Skeletal muscle satellite cell (primary cell): ENCODE results near the gene MEN1. TPM values are rescaled to one million over a fixed set of nuclear protein-coding genes. Genes with fewer than 3 reads are reported as not detected.

Experiments used
- H3K27me3 ChIP-seq: 2 replicates; pipeline ENCODE4 v1.7.0; 2013; ENCODE audit warnings: low read length; ENCODE audit not compliant: control insufficient read depth, insufficient read depth
- H3K36me3 ChIP-seq: 2 replicates; pipeline ENCODE4 v1.7.0; 2013; ENCODE audit warnings: mild to moderate bottlenecking, control low read depth, low read length; ENCODE audit not compliant: insufficient read depth
- H3K4me1 ChIP-seq: 2 replicates; pipeline ENCODE4 v1.7.0; 2013; ENCODE audit warnings: low read length; ENCODE audit not compliant: control insufficient read depth, insufficient read depth
- H3K4me2 ChIP-seq: 2 replicates; pipeline ENCODE4 v1.7.0; 2013; ENCODE audit warnings: mild to moderate bottlenecking, low read length
- H3K4me3 ChIP-seq: 2 replicates; pipeline ENCODE4 v1.7.0; 2013; ENCODE audit warnings: low read length
- H3K9ac ChIP-seq: 2 replicates; pipeline ENCODE4 v1.7.0; 2013; ENCODE audit warnings: mild to moderate bottlenecking, low read depth, low read length, moderate library complexity
- H3K9me3 ChIP-seq: replicated peaks from 2 replicates; pipeline ENCODE4 v1.7.0; 2013; ENCODE audit warnings: mild to moderate bottlenecking, control low read depth, low read length
- total RNA-seq: library from RNA; depleted of rRNA; stranded (reverse); fragments of >200 nt; gene quantifications from 2 replicates; pipeline ENCODE4 v1.2.3, GENCODE V29; 2012; rRNA removed

Gene MEN1
- 20.0 and 21.4 TPM in 2 replicates for total RNA-seq

DNA sequence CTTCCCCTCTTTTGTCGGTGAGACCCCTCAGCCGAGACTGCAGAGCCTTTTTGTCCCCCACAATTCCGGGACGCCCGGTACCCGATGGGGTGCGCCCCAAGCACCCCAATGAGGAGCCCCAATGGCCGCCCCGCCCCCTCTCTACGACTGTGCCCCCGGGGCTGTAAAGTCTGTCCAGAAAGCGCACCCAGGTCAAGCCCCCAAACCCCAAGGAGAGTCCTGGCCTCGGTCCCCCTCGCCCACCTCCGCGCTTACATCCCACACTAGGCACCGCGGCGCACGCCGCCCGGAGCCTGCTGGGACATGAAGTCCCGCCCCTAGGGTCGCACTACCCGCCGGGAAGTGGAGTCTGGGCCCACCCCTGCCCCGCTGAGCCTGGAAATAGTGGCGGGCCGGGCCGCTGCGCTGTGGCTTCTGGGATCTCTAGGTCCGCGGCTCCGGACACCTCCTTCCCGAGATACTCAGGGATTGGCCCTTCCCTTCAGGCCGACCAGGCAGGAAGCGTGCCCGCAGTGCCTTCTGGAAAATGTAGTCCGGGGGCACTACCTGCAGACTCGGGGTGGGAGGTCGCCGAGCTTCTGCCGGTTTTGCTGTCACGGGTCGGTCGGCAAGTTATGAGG lies at the start of gene MEN1:
MEN1 (minus strand) TSS at position 281 of the 620 bp plus-strand sequence. CDS start 442 bp downstream, outside the sequence.
- peak within 1 kb of the TSS; percentile 99 for H3K4me2 ChIP-seq
- peak within 1 kb of the TSS; percentile 89 for H3K9ac ChIP-seq
- no peaks in the 10 kb centered on the region for H3K9me3 ChIP-seq
- peak within 1 kb of the TSS; percentile 82 for H3K4me3 ChIP-seq
- H3K27me3 ChIP-seq: no peaks in the 10 kb centered on the region
- peaks cover 15% of the 10 kb centered on the region for H3K36me3 ChIP-seq
- peaks cover 9% of the 10 kb centered on the region for H3K4me1 ChIP-seq

DNA sequence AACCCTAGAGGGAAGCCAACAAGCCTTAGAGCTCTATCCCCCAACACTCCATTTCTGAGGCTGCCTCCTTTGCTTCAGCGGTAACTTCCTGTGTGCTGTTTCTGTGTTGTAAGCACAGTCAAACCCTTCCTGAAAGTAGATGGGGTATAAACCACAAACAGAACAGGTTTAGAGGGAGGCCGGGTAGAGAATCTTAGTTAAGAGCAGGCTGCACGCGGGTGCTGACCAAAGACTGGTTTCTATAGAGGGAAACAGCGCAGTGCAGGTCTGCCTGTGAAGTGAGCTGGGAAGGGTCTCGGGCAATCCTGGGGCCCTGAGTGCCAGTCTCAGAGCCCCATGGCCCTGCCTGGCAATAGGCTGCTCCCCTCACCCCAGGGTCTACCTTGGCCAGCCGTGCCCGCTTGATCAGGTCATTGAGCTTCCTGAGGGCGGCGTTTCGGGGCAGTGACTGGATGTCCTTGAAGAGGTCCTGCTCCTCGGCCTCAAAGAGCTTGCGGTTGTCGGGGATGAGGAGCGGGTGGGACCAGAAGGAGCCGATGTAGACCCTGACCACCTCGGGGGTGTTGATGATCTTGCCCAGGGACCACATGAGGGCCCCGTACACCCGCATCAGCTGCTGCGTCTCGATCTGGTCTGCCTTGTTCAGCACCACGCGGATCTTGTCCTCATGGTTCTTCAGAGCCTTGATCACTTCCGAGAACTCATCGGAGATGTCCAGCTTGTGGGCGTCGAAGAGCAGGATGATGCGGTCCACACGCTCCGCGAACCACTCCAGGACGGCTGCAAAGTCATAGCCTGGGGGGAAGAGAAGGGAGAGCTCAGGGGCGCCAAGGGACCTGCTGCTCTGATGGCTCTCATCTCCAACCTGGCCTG lies 49.4 kb upstream of the MEN1 start:
- no peak overlapping the region for H3K4me2 ChIP-seq
- H3K36me3 ChIP-seq: peaks cover 25% of the 10 kb centered on the region
- no peaks in the 10 kb centered on the region for H3K9me3 ChIP-seq
- no peak overlapping the region for H3K4me3 ChIP-seq
- peaks cover 60% of the 10 kb centered on the region for H3K4me1 ChIP-seq
- no peaks in the 10 kb centered on the region for H3K27me3 ChIP-seq
- no peak overlapping the region for H3K9ac ChIP-seq

DNA sequence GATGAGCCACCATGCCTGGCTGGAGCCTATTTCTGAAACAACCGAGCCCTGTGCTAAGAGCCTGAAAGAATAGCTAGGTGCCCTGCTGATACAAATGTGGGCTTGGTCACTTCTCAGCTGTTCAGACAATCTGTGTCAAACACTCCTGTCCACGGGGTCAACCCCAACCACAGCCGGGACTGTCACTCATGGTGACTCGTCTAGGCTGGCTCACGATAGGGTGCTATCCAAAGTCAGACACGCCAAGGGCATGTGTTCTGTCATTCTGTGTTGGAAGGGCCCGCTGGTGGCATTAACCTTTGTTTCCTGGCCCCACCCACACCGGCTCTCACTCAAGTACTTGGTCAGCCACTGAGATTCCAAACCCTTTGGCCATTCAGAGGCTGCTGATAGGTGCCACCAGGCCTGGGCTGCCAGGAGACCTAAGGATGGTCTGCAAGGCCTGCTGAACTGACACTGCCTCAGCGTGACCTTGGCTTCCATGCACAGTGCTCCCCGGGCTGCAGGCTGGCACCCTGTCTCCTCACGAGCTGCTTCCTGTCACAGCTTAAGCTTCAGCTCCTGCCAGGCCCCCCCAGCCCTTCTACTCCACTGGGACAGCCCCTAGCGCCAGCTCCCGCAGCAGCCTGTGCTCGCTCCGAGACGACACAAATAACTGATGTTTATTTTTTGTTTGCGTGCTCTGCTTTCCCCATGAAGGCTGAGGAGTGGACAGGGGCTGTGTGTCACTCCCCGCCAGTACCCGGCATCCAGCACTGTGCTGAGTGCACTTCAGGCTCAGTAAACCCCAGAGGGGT lies 48.3 kb upstream of the MEN1 start:
- Histone ChIP-seq H3K4me2 (no peak overlapping the region), H3K27me3 (no peaks in the 10 kb centered on the region), H3K36me3 (peaks cover 36% of the 10 kb centered on the region), H3K4me3 (no peak overlapping the region), H3K9ac (no peak overlapping the region), H3K9me3 (no peaks in the 10 kb centered on the region), H3K4me1 (peaks cover 60% of the 10 kb centered on the region)

DNA sequence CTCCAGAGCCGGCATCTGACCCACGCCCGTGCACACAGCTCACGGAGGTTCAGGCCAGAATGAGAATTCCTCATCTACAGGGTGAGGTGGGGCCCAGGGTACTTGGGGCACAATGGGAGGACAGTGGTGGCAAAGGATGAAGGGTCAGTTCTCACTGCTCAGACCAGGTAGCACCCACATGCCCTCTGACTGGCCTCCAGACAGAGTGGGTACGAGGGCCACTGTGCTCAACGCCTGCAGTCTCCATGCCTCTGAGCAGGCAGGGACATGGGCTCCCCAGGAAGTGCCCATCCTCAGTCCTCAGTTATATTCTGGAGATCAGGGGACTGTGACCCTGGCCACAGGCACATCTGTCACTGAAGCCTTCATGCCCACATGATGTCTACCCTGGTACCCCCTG lies 47.1 kb upstream of the MEN1 start:
- Histone ChIP-seq H3K36me3 (peaks cover 41% of the 10 kb centered on the region), H3K4me1 (peaks cover 52% of the 10 kb centered on the region), H3K4me2 (no peak overlapping the region), H3K27me3 (no peaks in the 10 kb centered on the region), H3K9me3 (no peaks in the 10 kb centered on the region), H3K4me3 (no peak overlapping the region), H3K9ac (no peak overlapping the region)

DNA sequence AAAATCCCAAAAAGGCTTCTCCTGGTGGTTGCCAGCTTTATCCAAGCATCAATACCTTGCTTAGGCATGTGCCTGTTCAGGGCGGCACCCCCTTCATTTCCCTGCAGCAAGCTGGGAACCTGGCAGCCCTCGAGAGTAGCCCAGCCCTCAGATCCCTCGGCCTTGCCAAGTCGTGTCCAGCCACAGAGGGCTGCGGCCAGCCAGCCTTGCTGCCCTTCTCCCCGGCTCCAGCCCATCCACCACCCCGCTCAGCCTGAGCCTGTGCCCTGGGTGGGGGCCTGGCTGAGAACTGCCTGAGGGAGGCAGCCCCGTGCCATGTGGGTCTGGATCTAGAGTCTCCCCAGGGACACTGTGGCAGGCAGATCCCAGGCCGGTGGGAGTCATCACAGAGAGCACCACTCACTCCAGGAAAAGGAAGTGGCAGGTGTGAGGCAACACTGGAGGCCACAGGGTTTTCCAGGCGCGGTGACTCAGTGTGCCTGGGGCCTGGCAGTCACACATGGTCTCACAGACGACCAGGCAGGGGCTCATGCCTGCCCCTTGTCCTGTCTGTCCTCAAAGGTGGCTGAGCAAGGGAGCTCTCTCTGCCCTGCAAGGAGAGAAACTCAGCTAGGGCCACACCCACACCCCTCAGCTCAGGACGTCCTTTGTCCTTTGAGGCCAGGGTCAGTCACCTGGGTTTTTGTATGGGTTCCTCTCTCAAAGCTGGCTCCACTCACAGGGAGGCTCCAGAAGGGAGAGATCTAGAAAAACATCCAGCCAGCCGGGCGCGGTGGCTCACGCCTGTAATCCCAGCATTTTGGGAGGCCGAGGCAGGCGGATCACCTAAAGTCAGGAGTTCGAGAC lies 46.3 kb upstream of the MEN1 start:
- H3K36me3 ChIP-seq: peaks cover 48% of the 10 kb centered on the region
- no peaks in the 10 kb centered on the region for H3K9me3 ChIP-seq
- H3K4me2 ChIP-seq: peak overlapping the region; percentile 37
- H3K27me3 ChIP-seq: no peaks in the 10 kb centered on the region
- H3K4me3 ChIP-seq: peak overlapping the region; percentile 12
- H3K9ac ChIP-seq: peak overlapping the region; percentile 61
- peaks cover 48% of the 10 kb centered on the region for H3K4me1 ChIP-seq

DNA sequence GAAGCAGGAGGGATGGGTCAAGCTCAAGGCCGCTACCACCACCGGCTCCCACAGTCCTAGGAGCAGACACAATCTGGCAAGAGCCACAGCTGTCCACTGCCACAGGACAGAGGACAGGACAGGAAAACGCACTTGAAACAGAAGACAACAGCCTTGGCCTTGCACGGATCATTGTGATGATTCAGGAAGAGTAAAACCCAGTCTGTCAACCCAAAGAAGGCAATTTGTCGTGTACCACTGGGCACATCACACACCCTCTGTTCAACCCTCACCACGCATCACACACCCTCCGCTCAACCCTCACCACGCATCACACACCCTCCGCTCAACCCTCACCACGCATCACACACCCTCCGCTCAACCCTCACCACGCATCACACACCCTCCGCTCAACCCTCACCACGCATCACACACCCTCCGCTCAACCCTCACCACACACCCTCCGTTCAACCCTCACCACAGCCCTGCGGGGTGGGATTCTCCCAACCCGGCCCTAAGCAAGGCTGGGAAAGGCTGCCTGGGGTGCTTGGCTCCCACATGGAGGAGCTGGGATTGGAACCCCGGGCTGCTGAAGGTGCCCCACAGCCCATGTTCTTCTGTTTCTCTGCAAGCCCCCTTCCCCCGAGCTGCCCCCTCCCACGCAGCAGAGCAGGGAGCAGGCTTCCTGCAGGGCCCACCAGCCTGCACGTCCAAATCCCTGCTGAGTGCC lies 45.4 kb upstream of the MEN1 start:
- peak overlapping the region; percentile 37 for H3K4me2 ChIP-seq
- H3K4me1 ChIP-seq: peaks cover 54% of the 10 kb centered on the region
- peaks cover 48% of the 10 kb centered on the region for H3K36me3 ChIP-seq
- peak overlapping the region; percentile 48 for H3K4me3 ChIP-seq
- no peaks in the 10 kb centered on the region for H3K9me3 ChIP-seq
- H3K27me3 ChIP-seq: no peaks in the 10 kb centered on the region
- H3K9ac ChIP-seq: peak overlapping the region; percentile 61

DNA sequence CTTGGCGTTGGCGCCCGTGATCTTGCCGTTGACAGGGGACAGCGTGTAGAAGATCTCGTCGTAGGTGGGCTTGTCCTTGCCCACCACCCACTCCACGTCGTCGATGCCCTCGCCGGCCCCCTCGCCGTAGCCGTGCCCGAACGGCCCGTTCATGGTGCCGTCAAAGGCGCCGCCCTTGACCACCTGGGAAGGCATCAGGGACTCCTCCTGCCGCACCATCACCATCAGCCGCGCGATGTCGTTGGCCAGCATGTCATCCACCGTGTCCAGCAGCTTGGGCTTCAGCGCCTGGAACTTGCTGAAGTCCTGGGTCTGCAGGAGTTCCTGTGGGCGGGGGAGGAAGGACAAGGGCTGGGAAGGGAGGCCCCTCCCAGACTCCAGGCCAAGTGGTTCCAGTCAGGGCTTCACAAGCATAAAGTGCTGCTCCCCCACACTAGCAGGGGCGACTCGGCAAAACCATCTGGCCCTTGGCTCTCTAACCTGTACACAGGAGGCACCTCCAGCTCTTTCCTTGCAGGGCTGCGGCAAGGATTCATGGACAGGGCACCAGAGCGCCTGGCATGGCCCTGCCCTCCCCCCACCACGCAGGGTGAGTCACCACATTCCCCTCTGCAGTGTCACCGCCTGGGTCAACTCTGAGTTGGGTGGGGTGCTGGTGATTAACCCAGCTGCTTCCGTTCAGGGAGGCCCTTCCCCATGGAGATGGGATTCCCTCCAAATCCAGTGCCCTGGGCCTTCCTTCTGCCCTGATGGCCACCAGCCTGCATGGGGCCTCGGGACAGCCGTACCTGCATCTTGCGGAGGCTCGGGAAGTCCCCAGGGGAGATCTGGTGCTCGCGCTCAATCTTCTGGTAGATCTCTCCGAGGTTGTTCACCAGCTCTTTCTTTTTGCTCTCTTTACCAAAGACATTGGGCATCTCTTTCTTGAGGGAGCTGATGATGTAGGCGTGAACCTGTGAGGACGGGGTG lies 44.5 kb upstream of the MEN1 start:
- Histone ChIP-seq H3K27me3 (no peaks in the 10 kb centered on the region), H3K4me3 (peak overlapping the region; percentile 56), H3K9ac (peak overlapping the region; percentile 67), H3K4me2 (peak overlapping the region; percentile 79), H3K4me1 (peaks cover 59% of the 10 kb centered on the region), H3K9me3 (no peaks in the 10 kb centered on the region), H3K36me3 (peaks cover 45% of the 10 kb centered on the region)

DNA sequence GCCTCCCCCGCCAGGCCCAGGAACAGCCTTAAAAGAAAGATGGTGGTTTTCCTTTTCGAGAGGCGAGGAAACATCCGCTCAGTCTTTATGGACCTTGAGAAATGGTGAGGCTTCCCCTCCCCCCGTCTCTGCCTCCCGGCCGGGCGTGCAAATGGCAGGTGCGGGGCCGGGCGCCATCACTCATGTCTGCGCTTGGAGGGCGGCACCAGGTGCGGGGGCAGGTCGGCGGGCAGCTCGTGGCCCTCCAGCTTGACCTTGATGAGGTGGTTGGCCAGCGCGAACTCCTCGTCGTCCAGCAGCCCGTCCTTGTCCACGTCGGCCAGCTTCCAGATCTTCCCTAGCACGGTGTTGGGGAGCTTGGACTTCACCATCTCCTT lies 43.8 kb upstream of the MEN1 start:
- Histone ChIP-seq H3K27me3 (no peaks in the 10 kb centered on the region), H3K9ac (peak overlapping the region; percentile 67), H3K4me1 (peaks cover 62% of the 10 kb centered on the region), H3K4me2 (peak overlapping the region; percentile 79), H3K36me3 (peaks cover 39% of the 10 kb centered on the region), H3K4me3 (peak overlapping the region; percentile 56), H3K9me3 (no peaks in the 10 kb centered on the region)

DNA sequence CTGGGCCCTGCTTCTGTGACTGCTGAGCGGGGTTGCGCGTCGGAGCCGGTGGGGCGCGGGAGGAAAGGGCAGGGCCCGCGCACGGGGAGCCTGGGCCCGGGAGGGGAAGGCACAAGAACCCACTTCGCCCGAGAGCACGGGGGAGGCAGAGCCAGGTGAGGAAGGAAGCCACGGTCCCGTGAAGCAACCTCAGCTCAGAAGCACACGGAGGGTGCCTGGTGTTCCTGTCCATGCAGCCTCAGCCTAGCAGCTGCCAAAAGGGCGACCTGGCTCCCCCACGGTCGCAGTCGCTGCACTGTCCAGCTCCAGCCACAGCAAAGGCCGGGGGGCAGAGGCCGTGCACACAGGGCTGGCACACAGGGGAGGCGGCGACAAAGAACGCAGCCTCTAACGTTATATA lies 43.4 kb upstream of the MEN1 start:
- Histone ChIP-seq H3K9me3 (no peaks in the 10 kb centered on the region), H3K4me2 (peak overlapping the region; percentile 79), H3K27me3 (no peaks in the 10 kb centered on the region), H3K36me3 (peaks cover 38% of the 10 kb centered on the region), H3K9ac (no peak overlapping the region), H3K4me3 (no peak overlapping the region), H3K4me1 (peaks cover 58% of the 10 kb centered on the region)
